Femur (tissue), 1 donor: Measurements from ENCODE around the gene CSNK1G1.
"Not testable (repeated sequence)": the region's sequence is repeated elsewhere in the genome, so short reads cannot be mapped to it uniquely, and the experiment has no call there.

Experiments used
- DNase-seq: peaks from one replicate; pipeline ENCODE4 v3.0.0-alpha.2; 2017

CSNK1G1 gene

GRCh38 chr15:64130159-64130558 is 225.8 kb downstream of the CSNK1G1 start:
- no peak for DNase-seq

GRCh38 chr15:64127521-64128270 is 228.3 kb downstream of the CSNK1G1 start:
- no peak for DNase-seq

- DNase-seq: no peak
These were observed 230.0 kb downstream of the CSNK1G1 start for GRCh38 chr15:64125978-64126377.

GRCh38 chr15:64122936-64123351 is 233.0 kb downstream of the CSNK1G1 start:
- DNase-seq: no peak

- DNase-seq: no peak
These were observed 233.5 kb downstream of the CSNK1G1 start for GRCh38 chr15:64122444-64122843.

- no peak for DNase-seq
These were observed 234.4 kb downstream of the CSNK1G1 start for GRCh38 chr15:64121614-64122013.

- DNase-seq: not testable (repeated sequence)
These were observed 235.7 kb downstream of the CSNK1G1 start for GRCh38 chr15:64120322-64120721.

- no peak for DNase-seq
These were observed 238.1 kb downstream of the CSNK1G1 start for GRCh38 chr15:64117759-64118487.
